Activated T-cell treated with anti-CD3 and anti-CD28 coated beads, Interleukin-2, amount 50 U/mL, for 24 hours (primary cell): ENCODE data around the gene CFAP99.
A peak's percentile ranks its signal among the peaks of the same experiment; 100 is the strongest.
"Not testable (repeated sequence)": the region's sequence is repeated elsewhere in the genome, so short reads cannot be mapped to it uniquely, and the experiment has no call there.

Experiments used
- DNase-seq: peaks from one replicate; pipeline ENCODE4 v3.0.0-alpha.2; 2020
- H3K27ac Mint-ChIP-seq: 2 replicates; pipeline ENCODE4 v1.8.0; 2020; ENCODE audit warnings: mild to moderate bottlenecking, mixed read lengths
- H3K27me3 Mint-ChIP-seq: 2 replicates; pipeline ENCODE4 v1.8.0; 2020; ENCODE audit warnings: mixed read lengths
- H3K36me3 Mint-ChIP-seq: 2 replicates; pipeline ENCODE4 v1.8.0; 2020; ENCODE audit warnings: low read depth, mixed read lengths
- H3K4me1 Mint-ChIP-seq: 2 replicates; pipeline ENCODE4 v1.8.0; 2020; ENCODE audit warnings: low read depth, mixed read lengths
- H3K4me3 Mint-ChIP-seq: 2 replicates; pipeline ENCODE4 v1.8.0; 2020; ENCODE audit warnings: mild to moderate bottlenecking, moderate library complexity, mixed read lengths
- H3K9me3 Mint-ChIP-seq: 2 replicates; pipeline ENCODE4 v1.8.0; 2020; ENCODE audit warnings: mixed read lengths

CFAP99 gene

GRCh38 chr4:2418650-2419571 lies at the start of gene CFAP99:
Gene CFAP99, plus strand, starts transcription at chr4:2418955.
- H3K27me3 Mint-ChIP-seq, result peaks cover 52% of the 10 kb centered on the region

GRCh38 chr4:2370597-2371320 lies 48.0 kb upstream of the CFAP99 start:
- H3K4me1 Mint-ChIP-seq, result no peaks in the 10 kb centered on the region
- H3K27ac Mint-ChIP-seq, result no peak overlapping the region
- peaks cover 8% of the 10 kb centered on the region for H3K9me3 Mint-ChIP-seq
- no peak for DNase-seq
- H3K27me3 Mint-ChIP-seq, result no peaks in the 10 kb centered on the region
- H3K4me3 Mint-ChIP-seq, result no peak overlapping the region
- H3K36me3 Mint-ChIP-seq, result peaks cover 3% of the 10 kb centered on the region

More at GRCh38 chr4:2418650-2419571, at the start of gene CFAP99:
- peaks cover 42% of the 10 kb centered on the region for H3K4me1 Mint-ChIP-seq
- no peaks in the 10 kb centered on the region for H3K36me3 Mint-ChIP-seq
- no peaks in the 10 kb centered on the region for H3K9me3 Mint-ChIP-seq
- H3K27ac Mint-ChIP-seq, result peak within 1 kb of the TSS; percentile 75
- peak within 1 kb of the TSS; percentile 83 for H3K4me3 Mint-ChIP-seq
- peak; percentile 98 for DNase-seq

- Mint-ChIP-seq H3K27ac (no peak overlapping the region), H3K4me1 (no peaks in the 10 kb centered on the region), H3K27me3 (no peaks in the 10 kb centered on the region), H3K36me3 (peaks cover 3% of the 10 kb centered on the region), H3K4me3 (no peak overlapping the region), H3K9me3 (peaks cover 8% of the 10 kb centered on the region)
- DNase-seq, result no peak
These were observed 46.8 kb upstream of the CFAP99 start for GRCh38 chr4:2371765-2372487.

GRCh38 chr4:2372488-2373030 lies 46.2 kb upstream of the CFAP99 start:
- Mint-ChIP-seq H3K36me3 (peaks cover 3% of the 10 kb centered on the region), H3K4me1 (no peaks in the 10 kb centered on the region), H3K27ac (no peak overlapping the region), H3K4me3 (no peak overlapping the region), H3K27me3 (no peaks in the 10 kb centered on the region), H3K9me3 (peaks cover 8% of the 10 kb centered on the region)
- no peak for DNase-seq

GRCh38 chr4:2373532-2373931 lies 45.2 kb upstream of the CFAP99 start:
- Mint-ChIP-seq H3K9me3 (peaks cover 8% of the 10 kb centered on the region), H3K27me3 (no peaks in the 10 kb centered on the region), H3K4me1 (no peaks in the 10 kb centered on the region), H3K27ac (no peak overlapping the region), H3K36me3 (peaks cover 3% of the 10 kb centered on the region), H3K4me3 (no peak overlapping the region)
- DNase-seq, result no peak

- no peak for DNase-seq
- no peak overlapping the region for H3K27ac Mint-ChIP-seq
These were observed 43.3 kb upstream of the CFAP99 start for GRCh38 chr4:2375427-2375826.

GRCh38 chr4:2377241-2377640 lies 41.5 kb upstream of the CFAP99 start:
- no peak overlapping the region for H3K27ac Mint-ChIP-seq
- no peaks in the 10 kb centered on the region for H3K27me3 Mint-ChIP-seq
- no peaks in the 10 kb centered on the region for H3K4me1 Mint-ChIP-seq
- peaks cover 3% of the 10 kb centered on the region for H3K9me3 Mint-ChIP-seq
- no peak overlapping the region for H3K4me3 Mint-ChIP-seq
- no peak for DNase-seq
- peaks cover 3% of the 10 kb centered on the region for H3K36me3 Mint-ChIP-seq

More at GRCh38 chr4:2375427-2375826, 43.3 kb upstream of the CFAP99 start:
- Mint-ChIP-seq H3K36me3 (peaks cover 3% of the 10 kb centered on the region), H3K9me3 (no peaks in the 10 kb centered on the region), H3K27me3 (no peaks in the 10 kb centered on the region), H3K4me1 (no peaks in the 10 kb centered on the region), H3K4me3 (no peak overlapping the region)

GRCh38 chr4:2378401-2378800 lies 40.4 kb upstream of the CFAP99 start:
- no peaks in the 10 kb centered on the region for H3K27me3 Mint-ChIP-seq
- H3K9me3 Mint-ChIP-seq, result peaks cover 3% of the 10 kb centered on the region
- peaks cover 3% of the 10 kb centered on the region for H3K36me3 Mint-ChIP-seq
- no peak for DNase-seq
- H3K27ac Mint-ChIP-seq, result peak overlapping the region; percentile 1
- peaks cover 9% of the 10 kb centered on the region for H3K4me1 Mint-ChIP-seq
- no peak overlapping the region for H3K4me3 Mint-ChIP-seq

GRCh38 chr4:2378898-2379297 lies 39.9 kb upstream of the CFAP99 start:
- no peak for DNase-seq
- Mint-ChIP-seq H3K4me1 (peaks cover 13% of the 10 kb centered on the region), H3K4me3 (no peak overlapping the region), H3K27ac (no peak overlapping the region), H3K27me3 (no peaks in the 10 kb centered on the region), H3K9me3 (peaks cover 3% of the 10 kb centered on the region), H3K36me3 (peaks cover 1% of the 10 kb centered on the region)

GRCh38 chr4:2380589-2380988 lies 38.2 kb upstream of the CFAP99 start:
- not testable (repeated sequence) for DNase-seq, H3K27ac Mint-ChIP-seq, H3K36me3 Mint-ChIP-seq, H3K9me3 Mint-ChIP-seq, H3K27me3 Mint-ChIP-seq, H3K4me3 Mint-ChIP-seq
- peaks cover 13% of the 10 kb centered on the region for H3K4me1 Mint-ChIP-seq

GRCh38 chr4:2382769-2383202 lies 36.0 kb upstream of the CFAP99 start:
- H3K4me3 Mint-ChIP-seq, H3K36me3 Mint-ChIP-seq, H3K27ac Mint-ChIP-seq, H3K9me3 Mint-ChIP-seq, DNase-seq, H3K27me3 Mint-ChIP-seq: not testable (repeated sequence)
- H3K4me1 Mint-ChIP-seq, result peaks cover 13% of the 10 kb centered on the region

- DNase-seq, H3K9me3 Mint-ChIP-seq, H3K27me3 Mint-ChIP-seq, H3K4me3 Mint-ChIP-seq, H3K36me3 Mint-ChIP-seq, H3K27ac Mint-ChIP-seq: not testable (repeated sequence)
- peaks cover 13% of the 10 kb centered on the region for H3K4me1 Mint-ChIP-seq
These were observed 35.5 kb upstream of the CFAP99 start for GRCh38 chr4:2383220-2383631.

GRCh38 chr4:2383760-2384159 lies 35.0 kb upstream of the CFAP99 start:
- H3K9me3 Mint-ChIP-seq, result peaks cover 3% of the 10 kb centered on the region
- DNase-seq, result no peak
- H3K36me3 Mint-ChIP-seq, result no peaks in the 10 kb centered on the region
- H3K27ac Mint-ChIP-seq, result no peak overlapping the region
- H3K27me3 Mint-ChIP-seq, result no peaks in the 10 kb centered on the region
- peaks cover 13% of the 10 kb centered on the region for H3K4me1 Mint-ChIP-seq
- no peak overlapping the region for H3K4me3 Mint-ChIP-seq

GRCh38 chr4:2384245-2384644 lies 34.5 kb upstream of the CFAP99 start:
- no peak overlapping the region for H3K27ac Mint-ChIP-seq
- H3K36me3 Mint-ChIP-seq, result no peaks in the 10 kb centered on the region
- H3K9me3 Mint-ChIP-seq, result peaks cover 3% of the 10 kb centered on the region
- peaks cover 13% of the 10 kb centered on the region for H3K4me1 Mint-ChIP-seq
- H3K4me3 Mint-ChIP-seq, result no peak overlapping the region
- no peak for DNase-seq
- H3K27me3 Mint-ChIP-seq, result no peaks in the 10 kb centered on the region
